HG02973 (cell line): ENCODE results near the gene SELENOS.

Experiments
- ATAC-seq: cut with Tn5 transposase; IDR thresholded peaks from one replicate; pipeline ENCODE4 v1.9.1; 2021; ENCODE audit warnings: moderate library complexity; ENCODE audit not compliant: unreplicated experiment

Gene SELENOS

GRCh38 chr15:101251830-101252820, 25.2 kb downstream of the SELENOS start, which contains the start of gene CHSY1:
CHSY1 (minus strand) TSS chr15:101252048; CDS start chr15:101251456, 592 bp downstream.
- ATAC-seq = peak; percentile 63

DNA sequence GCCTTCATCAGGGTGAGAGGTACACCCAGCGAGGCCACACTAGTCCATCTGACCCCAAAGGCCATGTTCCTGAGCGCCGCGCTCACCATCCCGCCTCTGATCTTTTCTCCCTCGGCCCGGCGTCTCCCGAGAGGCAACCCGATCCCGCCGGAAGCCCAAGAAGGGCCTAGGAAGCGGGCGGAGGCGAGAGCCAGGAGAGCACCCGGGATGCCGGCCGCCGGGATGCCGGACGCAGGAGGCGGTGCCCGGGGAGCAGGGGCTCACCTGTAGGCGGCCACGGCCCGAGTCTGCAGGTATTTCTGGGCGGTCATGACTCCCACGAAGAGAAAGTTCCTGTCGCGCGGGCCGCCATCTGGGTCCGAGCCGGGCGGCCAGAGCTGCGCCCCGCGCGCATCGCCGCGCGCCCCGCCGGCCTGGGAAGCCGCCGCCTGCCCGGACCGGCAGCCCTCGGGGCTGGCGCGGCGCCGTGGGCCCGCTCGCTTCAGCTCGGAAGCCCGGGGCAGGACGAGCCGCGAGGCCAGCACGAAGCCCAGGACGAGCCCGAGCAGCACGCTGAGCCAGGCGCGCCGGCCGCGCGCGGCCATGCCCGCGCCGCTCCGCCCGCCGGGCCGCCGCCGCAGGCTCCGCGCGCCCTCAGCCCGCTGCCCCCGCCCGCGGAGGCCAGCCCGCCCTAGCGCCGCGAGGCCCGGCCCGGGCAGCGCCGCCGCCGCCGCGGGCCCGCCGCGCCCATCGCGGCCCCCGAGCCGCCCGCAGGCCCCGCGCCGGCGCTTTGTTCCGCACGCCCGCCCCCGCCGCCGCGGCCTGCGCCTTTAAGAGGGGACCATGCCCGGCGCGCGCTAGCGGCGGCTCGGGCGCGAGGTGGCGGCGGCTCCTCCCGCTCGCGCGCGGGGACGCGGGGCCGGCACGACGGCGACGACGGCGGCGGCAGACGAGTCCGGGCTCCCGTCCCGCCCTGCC, 26.1 kb downstream of the SELENOS start:
- peak; percentile 29 for ATAC-seq

- no peak for ATAC-seq
Observed at GRCh38 chr15:101250341-101250831, 26.9 kb downstream of the SELENOS start.

- no peak for ATAC-seq
Observed at GRCh38 chr15:101248274-101248673, 29.0 kb downstream of the SELENOS start.

GRCh38 chr15:101246824-101247745, 30.2 kb downstream of the SELENOS start:
- no peak for ATAC-seq

DNA sequence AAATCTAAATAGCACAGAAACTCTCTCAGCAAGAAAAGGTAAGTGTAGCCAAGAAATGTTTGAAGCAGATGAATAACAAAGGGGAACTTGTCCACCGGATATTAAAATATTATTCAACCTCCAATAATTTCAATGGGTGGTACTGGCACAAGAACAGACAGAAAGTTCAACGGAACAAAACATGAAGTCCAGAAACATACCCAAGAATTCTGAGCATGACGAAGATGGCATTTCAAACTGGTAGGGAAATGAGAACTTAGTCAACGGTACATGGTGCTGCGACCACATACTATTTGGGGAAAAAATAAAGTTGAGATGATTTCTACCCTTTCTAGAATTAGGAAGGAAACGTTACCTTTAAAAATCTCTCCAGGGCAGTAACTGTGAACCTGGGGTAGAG, 30.9 kb downstream of the SELENOS start:
- ATAC-seq = no peak

DNA sequence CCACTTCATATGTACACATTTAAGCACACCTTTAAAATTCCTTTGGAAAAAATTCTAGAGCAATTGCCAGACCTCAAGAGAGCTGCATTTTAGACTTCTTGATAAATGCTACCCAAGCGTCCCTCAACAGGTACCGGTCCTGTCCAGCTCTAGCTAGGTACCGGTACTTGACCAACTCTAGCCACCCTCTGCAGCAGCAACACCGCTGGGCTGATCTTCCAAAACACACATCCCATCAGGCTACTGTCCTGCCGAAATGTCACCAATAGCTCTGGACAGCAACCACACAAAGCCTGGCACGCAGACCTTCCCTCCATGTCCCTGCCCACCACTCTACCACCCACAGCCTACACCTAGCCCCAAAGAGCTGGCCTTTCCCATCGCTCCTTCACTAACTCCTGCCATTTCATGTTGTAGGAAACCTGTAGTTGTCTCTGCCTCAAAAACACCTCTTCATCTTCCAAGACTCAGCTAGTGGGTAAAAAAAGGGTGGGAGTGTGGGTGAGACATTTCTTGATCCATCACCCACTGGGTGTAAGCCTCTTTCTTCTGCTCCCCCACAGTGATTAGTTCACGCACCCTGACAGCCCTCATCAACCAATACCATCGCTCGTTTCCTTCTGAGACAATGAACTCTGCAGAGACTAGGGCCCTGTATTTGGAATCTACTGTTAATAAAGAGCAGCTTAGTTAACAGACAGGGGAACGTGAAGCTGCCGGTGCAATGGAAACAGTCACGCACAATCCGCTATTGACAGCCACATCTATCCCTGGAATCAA, 32.2 kb downstream of the SELENOS start:
- ATAC-seq = no peak

- ATAC-seq = no peak
Observed at GRCh38 chr15:101244036-101244781, 33.1 kb downstream of the SELENOS start.

GRCh38 chr15:101243420-101243819, 33.9 kb downstream of the SELENOS start:
- no peak for ATAC-seq

- ATAC-seq = no peak
Observed at GRCh38 chr15:101242999-101243336, 34.3 kb downstream of the SELENOS start.

DNA sequence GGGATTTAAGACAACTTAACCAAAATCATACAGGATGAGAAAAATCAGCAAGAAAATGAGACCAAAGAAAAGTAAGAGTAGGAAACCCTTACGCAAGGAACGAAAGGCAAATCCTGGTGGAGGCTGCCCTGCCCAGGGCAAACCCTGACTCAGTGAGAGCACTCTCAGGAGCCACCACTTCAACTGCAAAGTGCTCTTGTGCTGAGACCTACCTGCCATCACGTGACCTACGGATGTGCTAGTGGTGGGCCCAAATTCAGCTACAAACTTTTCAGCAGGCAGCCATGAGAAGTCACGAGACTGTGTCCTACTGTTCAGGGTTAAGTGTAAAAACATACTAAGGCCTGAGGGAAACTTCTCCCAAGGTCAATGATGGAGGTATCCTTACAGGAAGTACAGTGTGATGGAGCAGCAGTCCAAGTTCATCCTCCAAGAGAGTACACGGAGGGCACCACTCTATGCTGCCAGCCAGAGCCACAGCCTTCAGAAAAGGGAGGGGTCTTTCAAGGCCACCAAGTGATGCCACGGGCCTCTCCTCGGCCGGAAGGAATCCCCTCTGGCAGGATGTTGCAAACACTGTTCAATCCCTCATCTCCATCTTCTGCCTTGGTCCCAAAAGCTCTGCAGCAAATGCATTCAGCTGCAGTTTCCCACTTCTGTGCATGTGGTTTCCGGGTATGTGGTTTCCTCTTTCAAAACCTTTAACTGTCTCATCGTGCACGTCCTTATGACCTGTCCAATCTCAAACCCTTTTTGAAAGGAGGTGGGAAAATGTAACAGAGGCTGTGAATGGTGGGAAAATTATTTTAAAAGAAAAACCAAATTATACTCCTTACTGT, 34.9 kb downstream of the SELENOS start:
- peak; percentile 71 for ATAC-seq

DNA sequence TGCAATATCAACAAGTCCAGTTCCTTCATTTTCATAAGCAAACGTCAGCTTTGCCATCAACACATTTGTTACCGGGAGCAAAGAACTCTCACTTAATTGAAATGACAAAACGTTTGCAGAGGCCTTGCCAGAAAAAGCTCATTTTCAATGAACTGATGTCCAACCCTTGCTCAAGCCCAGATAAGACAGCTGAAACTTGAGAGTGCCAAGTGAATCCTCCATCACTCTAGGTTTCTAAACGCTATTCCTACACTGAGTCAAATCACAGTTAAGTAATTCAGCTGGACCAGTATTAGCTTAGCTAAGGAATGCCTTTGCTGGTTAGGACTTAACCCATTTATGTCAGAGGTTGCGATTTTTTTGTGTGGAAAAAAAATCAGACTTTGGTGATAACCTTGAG, 36.9 kb downstream of the SELENOS start:
- ATAC-seq = no peak

DNA sequence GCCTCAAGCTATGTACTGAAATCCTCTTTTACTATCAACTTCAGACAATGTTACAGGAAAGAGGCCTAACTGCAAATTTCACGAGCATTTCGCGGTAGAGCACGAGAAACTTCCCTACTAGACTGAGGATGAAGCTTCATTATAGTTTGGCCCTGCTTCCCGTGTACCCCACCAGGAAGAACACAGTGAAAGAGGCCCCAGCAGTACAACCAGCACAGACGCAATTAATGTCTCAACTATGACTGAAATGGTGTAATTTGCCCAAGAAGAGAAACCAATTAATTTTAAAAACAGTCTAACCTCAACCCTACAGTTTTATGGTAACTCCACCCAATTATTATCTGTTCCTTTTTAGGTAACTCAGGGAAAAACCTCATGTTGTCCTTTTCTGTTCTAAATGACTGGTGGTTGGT, 37.6 kb downstream of the SELENOS start:
- no peak for ATAC-seq

- ATAC-seq = no peak
Observed at GRCh38 chr15:101237251-101237650, 40.0 kb downstream of the SELENOS start.

- no peak for ATAC-seq
Observed at GRCh38 chr15:101233651-101234280, 43.5 kb downstream of the SELENOS start.

GRCh38 chr15:101232677-101233076, 44.6 kb downstream of the SELENOS start:
- ATAC-seq = no peak

GRCh38 chr15:101228313-101228712, 49.0 kb downstream of the SELENOS start:
- ATAC-seq = no peak
